Mesothelial cell of epicardium (in vitro differentiated cells): ENCODE results near the gene GLDC. TPM values are rescaled to one million over a fixed set of nuclear protein-coding genes. Genes with fewer than 3 reads are reported as not detected.

Source experiments
- DNase-seq, 2 experiments: peaks; one replicate each; pipeline ENCODE4 v3.0.0; 2021; ENCODE audit warnings: low spot score in 2 of 2; ENCODE audit not compliant: unreplicated experiment in 2 of 2
- H3K27ac Mint-ChIP-seq: 2 replicates; pipeline ENCODE4 v1.8.0; 2021; ENCODE audit warnings: mixed read lengths
- H3K27me3 Mint-ChIP-seq: 2 replicates; pipeline ENCODE4 v1.8.0; 2021; ENCODE audit warnings: low read depth, mixed read lengths
- H3K36me3 Mint-ChIP-seq: 2 replicates; pipeline ENCODE4 v1.8.0; 2021; ENCODE audit warnings: mixed read lengths
- H3K4me1 Mint-ChIP-seq: 2 replicates; pipeline ENCODE4 v1.8.0; 2021; ENCODE audit warnings: mixed read lengths
- H3K4me3 Mint-ChIP-seq: 2 replicates; pipeline ENCODE4 v1.8.0; 2021; ENCODE audit warnings: mild to moderate bottlenecking, moderate library complexity, mixed read lengths
- H3K9me3 Mint-ChIP-seq: 2 replicates; pipeline ENCODE4 v1.8.0; 2021; ENCODE audit warnings: mixed read lengths
- total RNA-seq: library from RNA; stranded (reverse); gene quantifications from 3 replicates; pipeline ENCODE4 v1.2.1, GENCODE V29; 2021
- TF ChIP-seq, protein P1 (sequence below): fragments of 200-600 bp; sonication (generic); IDR thresholded peaks from one replicate; pipeline ENCODE4 v1.5.0; 2021; ENCODE audit warnings: antibody characterized with exemption; ENCODE audit not compliant: unreplicated experiment

GLDC gene
- total RNA-seq, 1 donor from 2014 or later = 2.0 TPM

DNA sequence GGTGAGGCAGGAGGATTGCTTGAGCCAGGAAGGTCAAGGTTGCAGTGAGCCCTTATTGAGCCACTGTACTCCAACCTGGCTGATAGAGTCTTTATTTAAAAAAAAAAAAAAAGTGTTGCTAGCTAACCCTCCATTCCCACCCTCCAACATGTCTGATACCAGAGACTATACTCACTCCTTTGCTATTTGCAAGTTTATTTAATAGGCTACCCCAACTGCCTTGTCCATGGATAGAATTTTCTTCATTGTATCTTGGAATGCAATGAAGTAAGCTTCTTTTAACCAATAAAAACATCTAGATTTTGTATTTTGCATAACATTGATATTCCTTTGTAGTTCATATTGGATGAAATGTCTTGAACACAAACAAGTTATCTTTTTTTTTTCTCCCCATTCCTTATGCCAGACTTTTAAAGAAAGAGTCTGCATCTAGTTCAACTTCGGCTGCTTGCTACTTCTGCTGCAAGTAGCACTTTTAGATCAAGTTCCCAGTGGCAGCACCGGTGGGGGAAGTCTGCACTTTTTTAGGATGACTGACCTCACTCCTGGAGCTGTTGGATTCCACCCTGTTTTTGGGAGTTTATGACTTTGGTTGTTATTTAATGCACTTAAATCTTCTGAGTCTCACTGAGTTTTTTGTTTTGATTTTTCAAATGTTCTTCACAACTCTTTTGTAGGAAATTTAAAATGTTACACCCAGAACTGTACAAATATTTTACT lies 120.0 kb downstream of the GLDC start:
- H3K4me3 Mint-ChIP-seq = no peak overlapping the region
- no peak overlapping the region for H3K27ac Mint-ChIP-seq
- DNase-seq = no peak
- H3K9me3 Mint-ChIP-seq = peaks cover 17% of the 10 kb centered on the region
- TF ChIP-seq, protein P1, sequence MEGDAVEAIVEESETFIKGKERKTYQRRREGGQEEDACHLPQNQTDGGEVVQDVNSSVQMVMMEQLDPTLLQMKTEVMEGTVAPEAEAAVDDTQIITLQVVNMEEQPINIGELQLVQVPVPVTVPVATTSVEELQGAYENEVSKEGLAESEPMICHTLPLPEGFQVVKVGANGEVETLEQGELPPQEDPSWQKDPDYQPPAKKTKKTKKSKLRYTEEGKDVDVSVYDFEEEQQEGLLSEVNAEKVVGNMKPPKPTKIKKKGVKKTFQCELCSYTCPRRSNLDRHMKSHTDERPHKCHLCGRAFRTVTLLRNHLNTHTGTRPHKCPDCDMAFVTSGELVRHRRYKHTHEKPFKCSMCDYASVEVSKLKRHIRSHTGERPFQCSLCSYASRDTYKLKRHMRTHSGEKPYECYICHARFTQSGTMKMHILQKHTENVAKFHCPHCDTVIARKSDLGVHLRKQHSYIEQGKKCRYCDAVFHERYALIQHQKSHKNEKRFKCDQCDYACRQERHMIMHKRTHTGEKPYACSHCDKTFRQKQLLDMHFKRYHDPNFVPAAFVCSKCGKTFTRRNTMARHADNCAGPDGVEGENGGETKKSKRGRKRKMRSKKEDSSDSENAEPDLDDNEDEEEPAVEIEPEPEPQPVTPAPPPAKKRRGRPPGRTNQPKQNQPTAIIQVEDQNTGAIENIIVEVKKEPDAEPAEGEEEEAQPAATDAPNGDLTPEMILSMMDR = no peak
- H3K36me3 Mint-ChIP-seq = peaks cover 20% of the 10 kb centered on the region
- H3K27me3 Mint-ChIP-seq = no peaks in the 10 kb centered on the region
- no peaks in the 10 kb centered on the region for H3K4me1 Mint-ChIP-seq

GRCh38 chr9:6522263-6522662 lies 123.3 kb downstream of the GLDC start:
- Mint-ChIP-seq H3K27me3 (no peaks in the 10 kb centered on the region), H3K4me1 (no peaks in the 10 kb centered on the region), H3K36me3 (peaks cover 30% of the 10 kb centered on the region), H3K27ac (no peak overlapping the region), H3K4me3 (no peak overlapping the region), H3K9me3 (peaks cover 22% of the 10 kb centered on the region)
- no peak for DNase-seq
- TF ChIP-seq, protein P1 = no peak

DNA sequence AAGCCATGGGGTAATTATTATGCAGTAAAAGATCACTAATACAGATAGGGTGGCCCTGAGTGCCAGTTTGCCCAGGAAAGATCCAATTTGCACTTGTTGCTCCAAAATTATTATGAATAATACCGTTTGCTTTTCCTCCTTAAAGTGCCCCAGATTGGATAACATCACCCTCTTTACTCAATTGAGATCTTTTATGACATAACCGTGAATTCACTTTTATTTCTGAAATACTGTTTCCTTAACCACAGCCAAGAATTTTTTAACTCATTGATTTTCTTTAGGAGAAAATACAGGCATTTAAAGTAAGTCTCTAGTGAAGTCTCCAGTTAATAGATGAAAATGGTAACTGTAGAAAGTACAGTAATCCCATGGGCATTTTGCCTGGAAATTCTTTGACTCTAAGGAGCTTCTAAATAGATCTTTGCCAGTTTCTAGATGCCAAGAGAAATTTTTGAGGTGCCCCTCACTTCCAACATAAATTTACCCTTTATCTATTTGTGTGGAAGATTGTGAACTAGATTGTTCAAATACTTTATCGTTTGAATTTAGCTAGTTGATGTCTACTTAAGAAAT lies 133.4 kb downstream of the GLDC start:
- Mint-ChIP-seq H3K4me3 (no peak overlapping the region), H3K27ac (no peak overlapping the region), H3K27me3 (no peaks in the 10 kb centered on the region), H3K36me3 (peaks cover 36% of the 10 kb centered on the region), H3K4me1 (no peaks in the 10 kb centered on the region), H3K9me3 (peaks cover 14% of the 10 kb centered on the region)
- DNase-seq = no peak
- TF ChIP-seq, protein P1 = no peak

- no peak overlapping the region for H3K4me3 Mint-ChIP-seq
- DNase-seq = no peak
- H3K27ac Mint-ChIP-seq = no peak overlapping the region
- TF ChIP-seq, protein P1 = no peak
- H3K4me1 Mint-ChIP-seq = no peaks in the 10 kb centered on the region
- H3K36me3 Mint-ChIP-seq = peaks cover 44% of the 10 kb centered on the region
- peaks cover 3% of the 10 kb centered on the region for H3K9me3 Mint-ChIP-seq
- no peaks in the 10 kb centered on the region for H3K27me3 Mint-ChIP-seq
Observed at GRCh38 chr9:6506571-6506970, 139.0 kb downstream of the GLDC start.

- Mint-ChIP-seq H3K4me3 (no peak overlapping the region), H3K36me3 (peaks cover 36% of the 10 kb centered on the region), H3K9me3 (no peaks in the 10 kb centered on the region), H3K27me3 (no peaks in the 10 kb centered on the region), H3K4me1 (no peaks in the 10 kb centered on the region), H3K27ac (no peak overlapping the region)
- DNase-seq = no peak
- TF ChIP-seq, protein P1 = no peak
Observed at GRCh38 chr9:6502399-6502798, 143.1 kb downstream of the GLDC start.
